Measurements from ENCODE around the gene CCDC178.

GRCh38 chr18:33427549-33427948, 13.0 kb downstream of the CCDC178 start:
- no peak for TF ChIP-seq CTCF (IDR thresholded peaks at IDR 0.05; ENCODE audit: low read length)
- no peak for TF ChIP-seq EZH2 (IDR thresholded peaks at IDR 0.05; ENCODE audit: borderline replicate concordance, low read length)
